ENCODE measurements around the gene FAM210B. TPM values are rescaled to one million over a fixed set of nuclear protein-coding genes. Genes with fewer than 3 reads are reported as not detected.
"Not testable (repeated sequence)": the region's sequence is repeated elsewhere in the genome, so short reads cannot be mapped to it uniquely, and the experiment has no call there.

FAM210B gene
- total and polyA plus RNA-seq, 5 experiments from 2014 or later, result 25.2 to 32.9 (median 27.8) TPM

DNA sequence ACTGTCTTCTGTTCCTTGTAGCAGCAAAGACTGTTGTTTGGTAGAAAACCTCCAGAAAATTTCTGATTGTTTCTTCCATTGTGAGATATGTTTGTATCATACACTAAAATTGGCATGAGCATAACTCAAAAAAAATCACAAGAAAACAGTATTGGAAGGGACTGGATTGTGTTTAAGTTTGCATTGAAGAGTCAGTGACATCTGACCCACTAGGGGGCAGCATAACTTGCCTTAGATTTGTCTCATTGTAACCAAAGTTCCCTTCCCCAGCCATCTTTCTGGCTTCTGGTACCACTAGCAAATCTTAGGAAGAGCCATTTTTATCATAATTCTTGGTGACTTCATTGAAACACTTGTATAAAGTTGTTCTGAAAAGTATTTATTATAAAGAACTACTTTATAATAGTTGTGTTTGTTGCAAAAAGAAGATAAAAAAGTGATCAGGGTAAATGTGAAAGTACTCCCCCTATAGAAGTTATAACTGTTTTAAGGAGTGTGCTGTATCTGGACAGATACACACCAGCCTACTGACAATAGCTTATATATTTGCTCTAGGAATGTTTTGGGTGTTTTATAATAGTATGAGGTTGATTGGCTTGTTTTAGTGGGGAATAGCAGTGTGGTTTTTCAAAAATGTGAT lies 41.3 kb downstream of the FAM210B start:
- peak; percentile 78 to 80 for ATAC-seq
- DNase-seq, result peak; percentile 30 to 83 (median 66)
- H3K4me3 Mint-ChIP-seq, result no peak overlapping the region
- no peaks in the 10 kb centered on the region for H3K9me3 Mint-ChIP-seq
- H3K27ac Mint-ChIP-seq, result peak overlapping the region in 7 of 10 donors; percentile 7 to 87 (median 59)
- peaks cover 4 to 87% (median 23%) of the 10 kb centered on the region in 3 donors for H3K36me3 Mint-ChIP-seq
- no peaks in the 10 kb centered on the region for H3K27me3 Mint-ChIP-seq
- POLR2A ChIA-PET, result interaction anchor here (1.5 kb wide), 1 partner anchor 13 kb away, joined by 10 read pairs; the partner anchor contains the start of gene CASS4
- peaks cover 5 to 23% (median 15%) of the 10 kb centered on the region in 4 donors for H3K4me1 Mint-ChIP-seq

GRCh38 chr20:56403465-56403864 lies 44.7 kb downstream of the FAM210B start:
- Mint-ChIP-seq H3K9me3 (no peaks in the 10 kb centered on the region), H3K27ac (peak overlapping the region in 7 of 10 donors; percentile 24 to 96 (median 65)), H3K27me3 (no peaks in the 10 kb centered on the region), H3K4me1 (peaks cover 0 to 26% (median 10%) of the 10 kb centered on the region in 4 donors), H3K36me3 (peaks cover 4 to 84% (median 16%) of the 10 kb centered on the region in 3 donors), H3K4me3 (peak overlapping the region in 1 of 10 donors; percentile 67)
- DNase-seq (peak in 1 of 10 donors; percentile 68), ATAC-seq (no peak)
- POLR2A ChIA-PET, result no interaction called here

DNA sequence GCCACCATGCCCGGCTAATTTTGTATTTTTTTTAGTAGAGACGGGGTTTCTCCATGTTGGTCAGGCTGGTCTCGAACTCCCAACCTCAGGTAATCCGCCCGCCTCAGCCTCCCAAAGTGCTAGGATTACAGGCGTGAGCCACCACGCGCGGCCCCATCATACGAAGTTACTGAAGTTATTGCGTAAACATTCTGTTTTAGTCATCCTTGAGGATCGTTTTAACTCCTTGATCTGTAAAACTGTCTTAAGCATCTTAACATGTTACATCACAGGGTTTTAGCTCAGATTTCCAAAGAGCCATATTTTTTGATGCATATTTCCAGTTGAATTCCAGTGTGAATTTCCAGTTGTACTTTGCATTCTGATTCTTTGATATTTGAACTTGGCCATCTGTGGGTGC lies 46.6 kb downstream of the FAM210B start:
- peak overlapping the region in 1 of 10 donors; percentile 57 for H3K27ac Mint-ChIP-seq
- not testable (repeated sequence) for DNase-seq, H3K27me3 Mint-ChIP-seq, ATAC-seq, H3K4me3 Mint-ChIP-seq, H3K9me3 Mint-ChIP-seq
- peaks cover 1 to 26% (median 12%) of the 10 kb centered on the region in 4 donors for H3K4me1 Mint-ChIP-seq
- H3K36me3 Mint-ChIP-seq, result peaks cover 0 to 70% (median 9%) of the 10 kb centered on the region in 3 donors
- POLR2A ChIA-PET, result interaction anchor here (1.4 kb wide), 1 partner anchor 10 kb away, joined by 3 read pairs; no protein-coding TSS in a partner anchor

- ATAC-seq (no peak), DNase-seq (no peak)
- Mint-ChIP-seq H3K4me1 (peaks cover 7 to 32% (median 21%) of the 10 kb centered on the region in 4 donors), H3K36me3 (peaks cover 0 to 63% (median 9%) of the 10 kb centered on the region in 3 donors), H3K27ac (peak overlapping the region in 1 of 10 donors; percentile 16), H3K4me3 (no peak overlapping the region), H3K9me3 (no peaks in the 10 kb centered on the region), H3K27me3 (no peaks in the 10 kb centered on the region)
- POLR2A ChIA-PET, result interaction anchor here (1.2 kb wide), 1 partner anchor 11 kb away, joined by 8 read pairs; no protein-coding TSS in a partner anchor
Observed at GRCh38 chr20:56406910-56407309, 48.1 kb downstream of the FAM210B start.

DNA sequence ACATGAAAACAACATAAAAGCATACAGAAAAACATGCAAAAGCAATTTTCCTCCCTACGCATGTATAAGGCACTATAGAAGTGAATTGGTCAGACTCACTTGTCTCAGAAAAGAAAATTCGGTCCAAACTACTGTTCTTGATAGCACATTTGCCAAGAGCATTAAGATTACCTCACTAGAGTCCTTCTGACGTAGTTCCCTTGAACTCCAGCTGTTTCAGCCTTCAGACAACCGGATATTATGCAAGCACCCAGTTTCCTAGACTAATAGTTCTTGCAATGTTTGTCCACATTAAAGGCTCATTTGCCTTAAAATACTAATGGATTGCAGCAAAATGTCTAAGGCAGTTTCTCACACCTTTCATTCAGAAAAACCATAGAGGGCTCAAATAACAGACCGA lies 50.7 kb downstream of the FAM210B start:
- no peaks in the 10 kb centered on the region for H3K9me3 Mint-ChIP-seq
- H3K27ac Mint-ChIP-seq, result peak overlapping the region in 5 of 10 donors; percentile 2 to 84 (median 66)
- no peak for DNase-seq
- H3K36me3 Mint-ChIP-seq, result peaks cover 0 to 39% (median 6%) of the 10 kb centered on the region in 3 donors
- ATAC-seq, result no peak
- POLR2A ChIA-PET, result interaction anchor here (1.4 kb wide), 1 partner anchor 30 kb away, joined by 4 read pairs; no protein-coding TSS in a partner anchor
- no peaks in the 10 kb centered on the region for H3K27me3 Mint-ChIP-seq
- H3K4me1 Mint-ChIP-seq, result peaks cover 17 to 49% (median 44%) of the 10 kb centered on the region in 4 donors
- no peak overlapping the region for H3K4me3 Mint-ChIP-seq

- POLR2A ChIA-PET, result interaction anchor here (1.4 kb wide), 1 partner anchor 30 kb away, joined by 4 read pairs; no protein-coding TSS in a partner anchor
- peaks cover 19 to 52% (median 48%) of the 10 kb centered on the region in 4 donors for H3K4me1 Mint-ChIP-seq
- peaks cover 0 to 34% (median 6%) of the 10 kb centered on the region in 3 donors for H3K36me3 Mint-ChIP-seq
- H3K4me3 Mint-ChIP-seq, result peak overlapping the region in 2 of 10 donors; percentile 36
- no peaks in the 10 kb centered on the region for H3K9me3 Mint-ChIP-seq
- peak overlapping the region in 8 of 10 donors; percentile 2 to 88 (median 78) for H3K27ac Mint-ChIP-seq
- DNase-seq, result no peak
- H3K27me3 Mint-ChIP-seq, result no peaks in the 10 kb centered on the region
- no peak for ATAC-seq
Observed at GRCh38 chr20:56409956-56410355, 51.2 kb downstream of the FAM210B start.

GRCh38 chr20:56411287-56411686 lies 52.5 kb downstream of the FAM210B start:
- not testable (repeated sequence) for H3K27me3 Mint-ChIP-seq, ATAC-seq, H3K9me3 Mint-ChIP-seq, DNase-seq
- H3K4me3 Mint-ChIP-seq, result peak overlapping the region; percentile 88 to 98 (median 94)
- H3K4me1 Mint-ChIP-seq, result peaks cover 21 to 57% (median 56%) of the 10 kb centered on the region in 4 donors
- POLR2A ChIA-PET, result interaction anchor here (1.0 to 3.2 kb wide), 10 partner anchors 11 to 61 kb away, joined by 3 to 34 read pairs (median 10); partner anchors contain the start of genes AURKA, CSTF1, FAM210B and RTF2
- H3K27ac Mint-ChIP-seq, result peak overlapping the region; percentile 94 to 99 (median 98)
- H3K36me3 Mint-ChIP-seq, result peaks cover 0 to 21% (median 4%) of the 10 kb centered on the region in 3 donors

- ATAC-seq (peak; percentile 86 to 87), DNase-seq (peak in 8 of 10 donors; percentile 36 to 79 (median 64))
- H3K4me3 Mint-ChIP-seq, result peak within 1 kb of the TSS; percentile 88 to 98 (median 94)
- H3K4me1 Mint-ChIP-seq, result peaks cover 26 to 63% (median 62%) of the 10 kb centered on the region in 4 donors
- no peaks in the 10 kb centered on the region for H3K9me3 Mint-ChIP-seq
- POLR2A ChIA-PET, result interaction anchor here (1.0 to 3.2 kb wide), 13 partner anchors 10 to 60 kb away, joined by 3 to 34 read pairs (median 4); partner anchors contain the start of genes AURKA, CSTF1, FAM210B and RTF2
- no peaks in the 10 kb centered on the region for H3K27me3 Mint-ChIP-seq
- peaks cover 0 to 15% (median 4%) of the 10 kb centered on the region in 3 donors for H3K36me3 Mint-ChIP-seq
- H3K27ac Mint-ChIP-seq, result peak within 1 kb of the TSS; percentile 94 to 99 (median 98)
Observed at GRCh38 chr20:56411759-56412472, 53.1 kb downstream of the FAM210B start, which contains the start of gene CASS4. Gene CASS4, plus strand, starts transcription at chr20:56412260. Its CDS starts 199 bp downstream, at chr20:56412459.

DNA sequence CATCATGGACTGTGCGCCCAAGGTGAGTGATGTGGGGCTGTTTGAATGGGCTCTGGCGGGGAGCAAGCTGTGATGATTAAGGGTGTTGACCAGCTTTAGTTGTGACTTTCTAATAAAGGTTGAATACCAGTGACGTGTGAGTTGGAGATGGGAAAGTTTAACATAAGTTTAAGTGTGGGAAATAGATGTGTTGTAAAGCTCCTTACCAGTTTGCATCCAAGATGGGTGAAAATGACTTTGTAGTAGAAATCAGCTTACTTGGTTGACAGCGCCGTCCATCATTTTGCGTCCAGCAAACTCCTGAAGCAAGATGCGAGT lies 53.7 kb downstream of the FAM210B start:
- no peaks in the 10 kb centered on the region for H3K9me3 Mint-ChIP-seq
- POLR2A ChIA-PET, result interaction anchor here (1.0 to 3.2 kb wide), 14 partner anchors 10 to 59 kb away, joined by 3 to 34 read pairs (median 4); partner anchors contain the start of genes AURKA, CSTF1, FAM210B and RTF2
- DNase-seq, result no peak

DNA sequence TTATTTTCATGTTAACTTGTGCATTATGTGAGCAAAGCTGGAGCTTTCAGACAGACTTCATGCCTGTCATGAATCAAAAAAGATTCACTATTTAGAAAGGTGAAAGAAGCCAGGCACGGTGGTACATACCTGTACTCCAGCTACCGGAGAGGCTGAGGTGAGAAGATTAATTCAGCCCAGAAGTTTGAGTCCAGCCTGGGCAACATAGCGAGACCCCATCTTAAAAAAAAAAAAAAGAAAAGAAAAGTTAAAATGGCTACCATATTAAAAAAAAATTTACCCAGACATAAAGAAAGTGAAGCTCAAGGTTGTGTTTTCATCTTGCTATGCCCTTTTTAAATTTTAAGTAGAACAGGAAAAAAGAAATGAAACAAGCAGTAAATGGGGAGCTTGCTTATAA lies 54.2 kb downstream of the FAM210B start:
- POLR2A ChIA-PET, result interaction anchor here (0.6 to 3.2 kb wide), 11 partner anchors 9 to 56 kb away, joined by 3 to 34 read pairs (median 10); partner anchors contain the start of genes AURKA, CSTF1 and RTF2
- ATAC-seq (no peak), DNase-seq (peak in 1 of 10 donors; percentile 19)
- Mint-ChIP-seq H3K36me3 (peaks cover 0 to 7% (median 4%) of the 10 kb centered on the region in 3 donors), H3K4me3 (peak overlapping the region; percentile 88 to 98 (median 94)), H3K27me3 (no peaks in the 10 kb centered on the region), H3K4me1 (peaks cover 37 to 74% (median 72%) of the 10 kb centered on the region in 4 donors), H3K9me3 (no peaks in the 10 kb centered on the region), H3K27ac (peak overlapping the region; percentile 94 to 99 (median 98))

More for the DNA sequence above, 53.7 kb downstream of the FAM210B start:
- H3K27me3 Mint-ChIP-seq, result no peaks in the 10 kb centered on the region
- peak overlapping the region; percentile 88 to 98 (median 94) for H3K4me3 Mint-ChIP-seq
- ATAC-seq, result no peak
- H3K27ac Mint-ChIP-seq, result peak overlapping the region; percentile 94 to 99 (median 98)
- peaks cover 31 to 68% (median 67%) of the 10 kb centered on the region in 4 donors for H3K4me1 Mint-ChIP-seq
- H3K36me3 Mint-ChIP-seq, result peaks cover 0 to 12% (median 4%) of the 10 kb centered on the region in 3 donors

DNA sequence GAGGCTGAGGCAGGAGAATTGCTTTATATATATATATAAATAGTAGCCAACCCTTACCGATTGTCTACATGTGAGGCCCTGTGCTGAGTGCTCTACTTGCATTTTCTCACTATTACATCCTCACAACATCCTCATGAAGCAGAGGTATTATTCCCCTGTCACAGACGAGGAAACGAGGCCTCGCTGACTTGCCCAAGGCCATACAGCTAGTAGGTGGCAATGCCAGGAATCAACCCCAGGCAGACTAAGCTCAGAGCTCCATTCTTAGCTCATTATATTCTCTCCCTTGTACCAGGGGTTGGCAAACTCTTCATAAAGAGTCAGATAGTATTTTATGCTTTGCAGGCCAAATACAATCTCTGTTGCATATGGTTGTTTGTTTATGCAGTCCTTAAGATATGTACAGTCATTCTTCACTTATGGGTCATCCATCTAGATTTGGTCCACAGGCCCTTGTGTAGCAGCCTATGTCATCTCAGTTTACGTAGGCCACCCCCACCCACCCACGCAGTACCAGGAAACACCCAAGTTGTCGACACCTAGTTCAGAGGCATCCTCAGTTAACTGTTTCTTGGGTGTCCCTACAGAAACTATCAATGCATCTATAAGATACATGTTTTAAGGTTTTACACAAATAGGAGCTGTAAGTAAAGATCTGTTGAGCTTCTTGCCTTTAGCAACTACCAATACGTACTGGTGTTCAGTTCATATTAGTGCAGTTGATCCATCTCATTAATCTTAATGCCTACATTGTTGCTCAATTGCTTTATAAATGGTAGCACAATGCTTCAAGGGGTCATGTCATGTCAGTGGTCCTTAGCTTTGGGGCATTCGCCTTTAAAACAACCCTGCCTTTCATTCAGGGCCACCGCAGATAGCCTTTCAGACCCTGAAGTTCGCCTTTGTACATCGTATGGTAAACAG lies 56.3 kb downstream of the FAM210B start:
- DNase-seq (peak in 6 of 10 donors; percentile 26 to 73 (median 49)), ATAC-seq (peak in 1 of 2 donors; percentile 35)
- no peaks in the 10 kb centered on the region for H3K9me3 Mint-ChIP-seq
- H3K27me3 Mint-ChIP-seq, result no peaks in the 10 kb centered on the region
- peak overlapping the region; percentile 90 to 99 (median 97) for H3K27ac Mint-ChIP-seq
- H3K36me3 Mint-ChIP-seq, result peaks cover 0 to 4% (median 4%) of the 10 kb centered on the region in 3 donors
- peak overlapping the region; percentile 65 to 94 (median 91) for H3K4me3 Mint-ChIP-seq
- POLR2A ChIA-PET, result interaction anchor here (0.7 to 2.2 kb wide), 7 partner anchors 9 to 1204 kb away, joined by 3 to 8 read pairs (median 3); partner anchors contain the start of genes AURKA and RTF2
- H3K4me1 Mint-ChIP-seq, result peaks cover 46 to 89% (median 83%) of the 10 kb centered on the region in 4 donors

Data from naive thymus-derived CD8-positive, alpha-beta T cell (primary cell).